DND-41 (cell line): ENCODE data around the gene CDYL2.

Source experiments
- CTCF ChIP-seq: IDR thresholded peaks from 2 replicates; pipeline ENCODE4 v1.5.1; 2012; ENCODE audit warnings: borderline replicate concordance, low read length, moderate library complexity, mild to moderate bottlenecking; ENCODE audit not compliant: poor library complexity, severe bottlenecking; ENCODE audit errors: extremely low read depth
- EZH2 ChIP-seq: IDR thresholded peaks from 3 replicates; pipeline ENCODE4 v1.6.1; 2012; ENCODE audit warnings: borderline replicate concordance, low read depth, mild to moderate bottlenecking, moderate library complexity, low read length, inconsistent platforms; ENCODE audit not compliant: severe bottlenecking

- TF ChIP-seq CTCF (no peak), EZH2 (no peak)
Measured at GRCh38 chr16:80684136-80684765, 120.1 kb downstream of the CDYL2 start.
